ENCODE measurements around the gene CAMK1.

Gene CAMK1

DNA sequence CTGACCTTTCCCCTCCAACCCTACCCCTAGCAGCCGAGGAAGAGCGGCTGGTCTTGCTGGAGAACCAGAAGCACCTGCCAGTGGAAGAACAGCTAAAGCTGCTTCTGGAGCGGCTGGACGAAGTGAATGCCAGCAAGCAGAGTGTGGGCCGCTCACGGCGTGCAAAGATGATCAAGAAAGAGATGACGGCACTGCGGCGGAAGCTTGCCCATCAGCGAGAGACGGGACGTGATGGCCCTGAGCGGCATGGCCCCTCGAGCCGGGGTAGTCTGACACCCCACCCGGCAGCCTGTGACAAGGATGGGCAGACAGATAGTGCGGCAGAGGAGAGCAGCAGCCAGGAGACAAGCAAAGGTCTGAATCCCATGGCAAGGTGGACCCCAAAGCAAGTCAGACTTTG lies 26.2 kb downstream of the CAMK1 start:
- TF ChIP-seq CTCF (IDR thresholded peaks at IDR 0.05; ENCODE audit: borderline replicate concordance, insufficient read depth, low read depth, low read length), result no peak
- no peak overlapping the region for H3K4me3 ChIP-seq (ENCODE audit: low read depth, low read length)

DNA sequence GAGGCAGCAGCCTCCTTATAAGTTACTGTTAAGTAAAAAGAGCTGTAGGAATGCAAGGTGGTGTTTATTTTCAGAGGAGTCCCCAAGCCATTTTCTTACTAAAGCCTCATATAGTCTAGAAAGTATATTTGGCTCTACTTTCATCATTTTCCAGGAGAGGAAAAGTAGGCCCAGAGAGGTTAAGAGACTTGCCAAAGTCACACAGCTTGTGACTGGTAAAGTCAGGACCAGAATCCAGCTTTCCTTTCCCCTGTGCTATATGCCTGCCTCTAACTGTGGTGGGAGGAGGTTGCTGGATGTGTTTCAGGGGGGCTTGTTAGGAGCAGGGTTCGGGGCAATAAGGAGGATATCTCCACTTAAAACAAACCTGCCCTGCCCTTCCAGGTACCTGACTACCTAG lies 27.2 kb downstream of the CAMK1 start:
- TF ChIP-seq CTCF (IDR thresholded peaks at IDR 0.05; ENCODE audit: borderline replicate concordance, insufficient read depth, low read depth, low read length), result no peak
- no peak overlapping the region for H3K4me3 ChIP-seq (ENCODE audit: low read depth, low read length)

DNA sequence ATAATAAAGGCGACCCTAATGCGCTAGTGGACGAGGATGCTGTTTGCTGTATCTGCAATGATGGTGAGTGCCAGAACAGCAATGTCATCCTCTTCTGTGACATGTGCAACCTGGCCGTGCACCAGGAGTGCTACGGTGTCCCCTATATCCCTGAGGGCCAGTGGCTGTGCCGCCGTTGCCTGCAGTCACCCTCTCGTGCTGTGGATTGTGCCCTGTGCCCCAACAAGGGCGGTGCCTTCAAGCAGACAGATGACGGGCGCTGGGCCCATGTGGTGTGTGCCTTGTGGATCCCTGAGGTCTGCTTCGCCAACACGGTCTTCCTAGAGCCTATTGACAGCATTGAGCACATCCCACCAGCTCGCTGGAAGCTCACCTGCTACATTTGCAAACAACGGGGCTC lies 30.6 kb downstream of the CAMK1 start:
- TF ChIP-seq CTCF (IDR thresholded peaks at IDR 0.05; ENCODE audit: borderline replicate concordance, insufficient read depth, low read depth, low read length), result no peak
- no peak overlapping the region for H3K4me3 ChIP-seq (ENCODE audit: low read depth, low read length)

- TF ChIP-seq CTCF (IDR thresholded peaks at IDR 0.05; ENCODE audit: borderline replicate concordance, insufficient read depth, low read depth, low read length), result no peak
- H3K4me3 ChIP-seq (ENCODE audit: low read depth, low read length), result no peak overlapping the region
Observed at GRCh38 chr3:9736831-9737230, 32.9 kb downstream of the CAMK1 start.

DNA sequence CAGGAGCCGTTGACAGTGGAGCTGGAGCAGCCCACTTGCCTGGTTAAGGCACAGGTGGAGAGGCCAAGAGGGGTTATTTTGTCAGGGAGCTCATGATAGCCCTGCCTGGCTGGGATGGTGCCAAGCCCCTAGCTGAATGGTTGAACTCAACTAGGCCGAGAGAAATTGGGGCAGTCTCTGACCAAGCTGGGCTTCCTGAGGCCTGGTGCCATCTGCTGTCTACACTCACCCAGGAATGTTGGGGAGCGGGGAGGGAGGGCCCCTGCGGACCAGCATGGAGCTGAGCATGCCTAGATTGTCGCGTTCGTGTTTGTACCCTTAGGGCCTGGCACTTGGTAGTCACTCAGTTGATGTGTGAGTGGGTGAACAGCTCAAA lies 37.0 kb downstream of the CAMK1 start:
- no peak for TF ChIP-seq CTCF (IDR thresholded peaks at IDR 0.05; ENCODE audit: borderline replicate concordance, insufficient read depth, low read depth, low read length)
- H3K4me3 ChIP-seq (ENCODE audit: low read depth, low read length), result peak overlapping the region; percentile 86

DNA sequence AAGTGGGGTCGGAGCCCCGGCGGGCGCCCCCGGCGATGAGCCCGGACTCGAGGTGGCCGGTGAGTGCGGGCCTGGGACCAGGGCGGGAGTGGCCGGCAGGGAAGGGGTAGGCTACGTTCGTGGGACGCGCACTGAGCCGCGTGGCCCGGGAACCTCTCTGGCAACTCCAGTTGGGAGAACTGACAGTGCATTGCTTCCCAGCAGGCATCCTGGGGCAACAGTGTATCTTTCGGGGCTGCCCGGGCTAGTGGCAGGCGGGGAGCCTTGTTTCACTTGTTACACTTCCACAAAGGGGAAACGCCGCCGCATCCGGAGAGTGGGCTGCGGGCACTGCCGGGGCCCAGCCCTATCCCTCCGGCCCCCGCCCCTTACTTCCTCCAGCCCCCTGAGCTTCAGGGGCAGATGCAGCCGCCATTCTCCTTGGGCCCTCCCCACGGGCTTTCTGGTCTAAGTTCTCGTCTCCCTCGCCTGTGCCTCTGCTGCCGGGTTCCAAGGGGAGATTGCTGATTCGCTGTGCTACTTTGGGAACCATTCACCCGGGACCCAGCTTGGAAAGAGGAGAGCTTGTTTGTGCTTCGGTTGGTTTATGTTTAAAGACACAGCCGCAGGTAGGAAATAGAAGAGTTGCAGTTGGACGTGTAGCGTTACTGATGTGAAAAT lies 37.5 kb downstream of the CAMK1 start:
- peak overlapping the region; percentile 86 for H3K4me3 ChIP-seq (ENCODE audit: low read depth, low read length)
- no peak for TF ChIP-seq CTCF (IDR thresholded peaks at IDR 0.05; ENCODE audit: borderline replicate concordance, insufficient read depth, low read depth, low read length)

DNA sequence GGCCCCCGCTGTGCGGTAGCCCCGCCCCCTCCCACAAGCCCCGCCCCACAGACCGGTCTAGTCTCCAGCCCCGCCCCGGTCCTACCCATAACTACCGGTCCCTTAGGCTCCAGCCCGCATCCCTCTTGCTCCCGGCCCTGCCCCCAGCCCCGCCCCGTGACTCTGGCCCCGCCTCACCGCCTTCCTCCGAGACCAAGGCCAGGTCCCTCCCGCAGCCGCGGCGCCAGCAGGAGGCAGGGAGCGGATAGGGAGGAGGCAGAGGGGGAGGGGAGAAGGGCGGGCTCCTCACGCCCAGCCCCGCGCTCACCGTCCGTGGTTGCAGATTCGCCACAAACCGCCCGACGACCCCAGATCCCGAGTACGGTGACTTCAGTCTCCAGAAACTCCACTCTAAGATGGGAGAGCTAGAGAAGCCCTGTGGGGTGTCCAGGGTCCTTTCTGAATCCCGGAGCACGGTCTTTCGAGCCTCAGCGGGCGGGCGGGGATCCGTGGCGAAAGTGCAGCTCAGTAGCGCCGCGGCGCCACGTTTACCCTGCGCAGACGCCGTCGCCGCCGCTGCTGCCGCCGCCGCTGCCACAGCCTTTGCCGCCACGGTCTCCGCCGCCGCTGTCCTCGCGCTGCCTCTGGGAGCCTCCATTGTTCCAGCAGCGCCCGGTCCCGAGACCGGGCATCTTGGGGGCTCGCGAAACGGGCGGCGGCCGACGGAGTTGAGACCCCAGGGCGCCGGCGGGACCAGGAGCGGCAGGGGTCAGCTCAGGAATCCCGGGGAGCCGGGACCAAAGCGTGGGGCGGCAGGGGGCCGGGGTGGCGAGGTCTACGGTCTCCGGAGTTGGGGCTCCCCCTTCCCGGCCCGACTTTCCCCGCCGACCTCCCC lies 38.3 kb downstream of the CAMK1 start, which contains the start of gene BRPF1:
Gene BRPF1, plus strand, starts transcription at position 530 of the 874 bp plus-strand sequence. CDS start 2,406 bp downstream, outside the sequence.
- H3K4me3 ChIP-seq (ENCODE audit: low read depth, low read length), result peak within 1 kb of the TSS; percentile 86
- no peak for TF ChIP-seq CTCF (IDR thresholded peaks at IDR 0.05; ENCODE audit: borderline replicate concordance, insufficient read depth, low read depth, low read length)

Measured in GM12875 (cell line).